Left ventricle myocardium superior (tissue), 1 donor: Measurements from ENCODE around the gene SLC25A19. TPM values are rescaled to one million over a fixed set of nuclear protein-coding genes. Genes with fewer than 3 reads are reported as not detected.

Experiments used
- ATAC-seq: fragments of 200-7000 bp; cut with Tn5 transposase; one replicate; pipeline ENCODE4 v1.9.1; 2020; ENCODE audit warnings: mild to moderate bottlenecking, moderate library complexity
- DNase-seq: peaks from one replicate; pipeline ENCODE4 v3.0.0-alpha.2; 2020
- intact Hi-C: fragments of 100-400 bp; cut with micrococcal nuclease; formaldehyde crosslinking; loops from one replicate; pipeline ENCODE4 v1.11.0; 2022
- total RNA-seq: library from RNA; stranded (reverse); fragmentation: NEBNext Ultra II Directional; extraction: Animal tissue kit (Norgen Biotek cat#: 25700); gene quantifications from one replicate; pipeline ENCODE4 v1.2.1, GENCODE V29; 2021
- donor health status: DM: no; HTN: yes; CAD: no; lungs with severe emphysema.

SLC25A19 gene
- total RNA-seq, 1 donor from 2014 or later, result 23.0 TPM

GRCh38 chr17:75252039-75252816, 37.0 kb downstream of the SLC25A19 start:
- intact Hi-C loops, result no loop called here
- ATAC-seq (no peak), DNase-seq (no peak)

GRCh38 chr17:75250009-75250471, 39.2 kb downstream of the SLC25A19 start:
- ATAC-seq, result peak; percentile 72
- DNase-seq, result no peak
- intact Hi-C loops, result no loop called here

DNA sequence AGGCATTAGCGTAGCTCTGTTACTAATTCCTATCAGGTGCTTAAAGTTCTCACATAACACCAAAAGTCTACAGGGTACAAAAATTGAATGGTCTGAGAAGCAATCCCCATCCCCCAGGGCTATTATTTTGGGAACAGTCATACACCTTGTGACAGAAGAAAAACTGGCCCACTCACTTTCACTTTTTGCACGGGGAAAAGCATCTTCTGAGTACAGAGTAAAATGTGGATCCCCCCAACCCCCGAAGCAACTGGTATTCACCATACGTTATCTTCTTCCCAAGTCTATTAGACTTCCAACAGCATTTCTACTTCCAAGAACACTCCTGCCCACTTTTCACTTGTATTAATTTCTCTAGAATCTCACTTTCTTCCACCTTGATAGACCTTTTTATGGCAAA, 39.7 kb downstream of the SLC25A19 start:
- DNase-seq (no peak), ATAC-seq (no peak)
- intact Hi-C loops, result no loop called here

DNA sequence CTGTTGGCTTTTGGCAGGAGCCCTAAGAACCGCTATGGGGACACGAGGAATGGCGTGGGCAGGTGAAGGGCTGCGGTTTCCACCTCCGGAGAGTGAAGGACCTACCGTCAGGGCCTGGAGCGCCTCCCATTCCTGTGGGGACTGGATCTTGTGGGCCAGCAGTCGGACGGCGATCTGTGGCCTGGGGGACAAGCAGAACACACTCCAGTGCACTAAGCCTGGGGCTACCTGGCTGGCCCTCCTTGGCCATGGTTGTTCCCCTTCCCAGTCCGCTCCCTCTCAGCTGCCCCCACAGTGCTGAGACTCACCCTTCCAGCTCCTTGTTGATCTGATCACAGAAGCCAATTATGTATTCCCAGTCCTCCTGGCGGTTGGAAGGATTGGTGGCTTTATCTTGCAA, 42.8 kb downstream of the SLC25A19 start:
- intact Hi-C loops, result no loop called here
- no peak for DNase-seq
- ATAC-seq, result no peak

GRCh38 chr17:75245011-75245410, 44.2 kb downstream of the SLC25A19 start:
- ATAC-seq, result no peak
- DNase-seq, result no peak
- intact Hi-C loops, result no loop called here

- DNase-seq (no peak), ATAC-seq (no peak)
- intact Hi-C loops, result no loop called here
These were observed 44.9 kb downstream of the SLC25A19 start for GRCh38 chr17:75244133-75244866.

- intact Hi-C loops, result no loop called here
- no peak for DNase-seq
- ATAC-seq, result no peak
These were observed 46.7 kb downstream of the SLC25A19 start for GRCh38 chr17:75242461-75243042.

- DNase-seq (no peak), ATAC-seq (no peak)
- intact Hi-C loops, result no loop called here
These were observed 47.2 kb downstream of the SLC25A19 start for GRCh38 chr17:75241996-75242460.

DNA sequence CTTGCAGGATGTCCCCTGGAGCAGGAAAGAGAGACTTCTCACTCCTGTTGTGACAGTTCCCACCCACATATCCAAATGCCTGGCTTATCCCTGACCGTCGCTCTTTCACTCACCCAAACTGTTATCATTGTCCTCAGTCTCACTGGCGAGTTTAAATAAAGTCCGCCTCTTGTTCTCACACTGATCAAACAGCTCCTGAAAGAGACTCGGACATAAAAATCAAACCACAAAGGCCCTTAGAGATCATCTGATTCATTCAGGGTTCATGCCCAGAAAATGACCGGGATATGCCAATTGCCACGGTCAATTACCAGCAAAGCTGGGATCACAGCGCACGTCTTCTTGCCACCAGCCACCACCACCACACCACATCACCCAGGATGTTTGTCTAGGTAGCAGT, 47.7 kb downstream of the SLC25A19 start:
- intact Hi-C loops, result no loop called here
- no peak for ATAC-seq
- no peak for DNase-seq

DNA sequence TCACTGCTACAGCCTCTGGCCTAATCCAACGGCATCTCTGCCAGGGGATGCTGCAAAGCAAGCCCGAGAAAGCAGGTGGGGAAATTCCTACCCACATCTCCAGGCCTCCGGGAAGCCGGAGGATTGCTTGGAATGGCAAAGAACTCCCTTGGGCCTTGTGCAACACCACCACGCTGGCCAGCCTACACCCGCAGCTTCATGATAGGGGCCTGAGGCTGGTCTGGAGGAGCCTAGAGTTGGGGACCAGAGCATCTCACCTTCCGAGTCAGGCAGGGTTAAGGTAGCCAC, 48.1 kb downstream of the SLC25A19 start:
- ATAC-seq (no peak), DNase-seq (no peak)
- intact Hi-C loops, result no loop called here

- DNase-seq (peak; percentile 52), ATAC-seq (no peak)
- intact Hi-C loops, result no loop called here
These were observed 48.7 kb downstream of the SLC25A19 start for GRCh38 chr17:75240394-75241142.

- DNase-seq, result no peak
- no peak for ATAC-seq
- intact Hi-C loops, result no loop called here
These were observed 49.3 kb downstream of the SLC25A19 start for GRCh38 chr17:75239778-75240393.

DNA sequence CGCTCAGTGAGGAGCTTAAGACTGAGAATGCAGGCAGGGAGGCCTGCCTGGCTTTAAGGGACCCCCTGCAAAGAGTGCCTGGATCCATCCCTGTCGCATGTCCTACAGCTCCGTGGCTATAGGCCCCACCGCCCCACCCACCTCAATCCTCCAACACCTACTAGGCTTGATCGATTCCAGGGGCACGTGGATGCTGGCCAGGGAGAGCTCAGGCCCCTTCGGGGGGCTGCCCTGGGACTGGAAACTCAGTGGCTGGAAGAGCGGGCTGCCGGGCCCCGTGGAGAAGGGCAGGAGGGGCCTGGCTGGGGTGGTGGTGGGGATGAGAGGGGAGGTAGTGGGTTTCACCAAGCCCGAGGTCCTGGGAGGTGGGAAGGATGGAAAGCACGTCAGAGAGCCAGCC, 50.0 kb downstream of the SLC25A19 start:
- intact Hi-C loops, result no loop called here
- DNase-seq (no peak), ATAC-seq (no peak)

- intact Hi-C loops, result no loop called here
- peak; percentile 58 for ATAC-seq
- peak; percentile 60 for DNase-seq
These were observed 50.5 kb downstream of the SLC25A19 start for GRCh38 chr17:75238684-75239191.

GRCh38 chr17:75238020-75238580, 51.1 kb downstream of the SLC25A19 start:
- intact Hi-C loops, result no loop called here
- no peak for ATAC-seq

GRCh38 chr17:75237100-75238014, 51.9 kb downstream of the SLC25A19 start:
- intact Hi-C loops, result no loop called here
- ATAC-seq (peak; percentile 69), DNase-seq (peak; percentile 64)

More at GRCh38 chr17:75238020-75238580, 51.1 kb downstream of the SLC25A19 start:
- DNase-seq, result no peak

GRCh38 chr17:75232786-75233185, 56.4 kb downstream of the SLC25A19 start:
- intact Hi-C loops, result no loop called here
- no peak for DNase-seq
- no peak for ATAC-seq
